SIG-M5 treated with dmso at 0.1 percent for 504 hours (cell line): ENCODE measurements around the gene ISCA1.
"Not testable (repeated sequence)": the region's sequence is repeated elsewhere in the genome, so short reads cannot be mapped to it uniquely, and the experiment has no call there.

ENCODE experiments used
- DNase-seq: peaks from one replicate; lab custom pipeline; 2025; ENCODE audit not compliant: unreplicated experiment; lab: John Stamatoyannopoulos, UW

ISCA1 gene

DNA sequence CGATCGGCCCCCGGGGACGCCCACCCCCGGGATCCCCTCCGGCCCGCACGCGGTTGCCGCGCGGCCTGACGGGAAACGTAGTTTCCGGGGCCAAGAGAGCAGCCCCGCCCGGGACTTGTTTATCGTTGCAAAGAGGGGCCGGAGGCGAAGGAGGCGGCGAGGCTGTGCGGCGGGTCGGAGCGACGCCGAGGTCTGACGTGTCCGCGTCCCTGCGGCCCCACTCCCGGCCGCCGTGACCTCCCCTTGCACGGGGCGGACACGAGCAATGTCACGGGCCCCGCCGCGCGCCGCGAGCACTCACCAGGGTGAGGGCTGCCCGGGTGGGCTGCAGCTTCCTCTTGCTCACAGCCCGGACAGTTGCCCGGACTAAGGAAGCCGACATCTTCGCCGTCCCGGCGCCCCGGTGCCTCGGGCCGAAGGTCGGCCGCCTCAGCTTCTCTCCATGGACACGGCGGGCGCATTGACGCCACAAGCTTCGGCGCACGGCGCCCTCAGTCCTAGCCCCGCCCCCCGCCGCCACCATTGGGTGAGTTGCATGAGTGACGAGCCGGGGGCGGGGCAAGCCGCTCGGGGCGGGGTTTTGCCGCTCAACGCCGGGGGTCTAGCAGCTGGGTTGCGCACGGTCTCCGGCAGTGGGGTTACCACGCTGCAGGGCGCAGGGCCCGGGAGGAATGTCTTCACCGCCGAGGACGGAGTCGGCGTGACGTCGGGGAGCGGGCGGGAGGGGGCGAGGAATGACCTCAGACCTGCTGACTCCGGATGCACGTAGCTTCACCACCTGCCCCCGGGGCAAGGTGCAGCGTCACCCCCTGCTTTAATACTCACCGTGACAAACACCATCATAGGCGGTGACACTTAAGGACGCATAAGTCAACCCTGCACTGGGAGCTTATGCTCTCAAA, at the start of gene ISCA1:
ISCA1 (minus strand) TSS at position 462 of the 902 bp plus-strand sequence; CDS start at position 382, 80 bp downstream.
- peak; percentile 83 for DNase-seq

GRCh38 chr9:86330186-86330585, 47.8 kb upstream of the ISCA1 start:
- DNase-seq: no peak

DNA sequence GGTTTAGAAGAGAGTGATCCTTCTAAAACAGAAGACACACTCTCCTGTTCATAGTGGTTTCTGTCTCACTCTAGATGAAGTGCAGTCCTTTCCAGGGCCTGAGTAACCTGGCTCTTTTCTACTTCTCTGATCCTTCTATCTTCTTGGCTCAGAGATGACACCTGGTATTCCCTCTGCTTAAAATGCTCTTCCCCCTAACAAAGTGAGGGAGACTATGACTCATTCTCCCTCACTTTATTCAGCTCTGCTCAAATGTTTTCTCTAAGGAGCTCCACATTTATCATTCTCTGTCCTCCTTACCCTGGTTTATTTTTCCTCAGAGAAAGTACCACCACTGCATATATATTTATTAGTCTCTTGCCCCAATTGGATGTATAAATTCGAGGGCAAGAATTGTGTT, 47.3 kb upstream of the ISCA1 start:
- no peak for DNase-seq

DNA sequence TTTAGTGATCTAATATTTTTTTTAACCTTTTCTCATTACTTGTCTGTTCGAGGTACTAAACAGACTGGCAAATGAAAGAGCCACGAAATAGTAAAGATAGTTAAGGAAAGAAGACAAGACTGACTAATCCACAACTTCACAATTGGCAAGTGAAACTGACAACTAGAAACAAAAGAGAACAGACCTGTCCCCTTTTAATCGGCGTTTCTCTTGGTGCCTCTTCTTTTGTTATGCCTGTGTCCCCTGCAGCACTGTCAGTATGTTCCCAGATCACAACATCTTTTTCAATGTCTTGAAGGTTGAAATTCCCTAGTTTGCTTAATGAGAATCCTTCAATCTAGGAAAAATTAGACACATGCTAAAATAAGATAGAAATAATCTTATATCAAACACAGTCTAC, 45.8 kb upstream of the ISCA1 start:
- no peak for DNase-seq

DNA sequence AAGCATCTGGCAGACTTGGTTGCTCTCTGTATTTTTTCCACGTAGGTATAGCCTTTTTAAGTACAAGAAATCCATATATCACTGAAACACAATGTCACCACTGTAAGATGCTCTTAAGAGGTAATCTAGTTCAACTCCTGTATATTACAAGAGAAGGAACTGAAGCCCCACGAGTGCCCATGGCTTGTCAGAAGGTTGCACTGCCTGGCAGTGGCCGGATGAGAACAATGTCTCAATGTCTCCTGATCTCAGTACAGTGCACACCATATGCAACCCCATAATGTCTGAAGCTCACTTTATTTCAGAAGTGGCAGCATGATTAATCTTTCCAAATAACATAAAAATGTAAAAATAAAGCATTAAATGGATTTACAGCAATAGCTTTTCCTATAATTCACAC, 44.2 kb upstream of the ISCA1 start:
- DNase-seq: no peak

GRCh38 chr9:86324901-86325300, 42.6 kb upstream of the ISCA1 start:
- DNase-seq: no peak

DNA sequence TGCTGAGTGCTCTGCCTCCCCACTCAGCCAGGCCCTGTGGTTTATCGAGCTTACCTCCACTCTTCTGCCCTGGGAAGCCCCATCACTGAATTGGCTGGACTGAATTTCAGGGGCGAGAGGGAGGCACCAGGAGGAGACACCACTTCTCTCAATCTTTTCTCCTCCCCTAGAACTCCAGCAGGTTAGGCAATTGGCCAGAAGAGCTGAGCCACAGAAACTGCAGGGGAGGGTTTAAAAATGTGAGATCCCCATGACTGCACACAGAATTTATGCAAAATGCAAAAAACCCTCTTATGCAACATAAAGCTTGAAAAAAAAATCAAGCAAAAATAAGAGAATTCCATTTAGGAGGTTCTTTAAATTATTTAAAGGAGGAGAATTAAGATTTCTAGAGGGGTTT, 42.0 kb upstream of the ISCA1 start:
- DNase-seq: no peak

GRCh38 chr9:86322973-86323644, 40.8 kb upstream of the ISCA1 start:
- no peak for DNase-seq

GRCh38 chr9:86321373-86321772, 39.0 kb upstream of the ISCA1 start:
- no peak for DNase-seq

GRCh38 chr9:86318187-86318586, 35.8 kb upstream of the ISCA1 start:
- DNase-seq: no peak

DNA sequence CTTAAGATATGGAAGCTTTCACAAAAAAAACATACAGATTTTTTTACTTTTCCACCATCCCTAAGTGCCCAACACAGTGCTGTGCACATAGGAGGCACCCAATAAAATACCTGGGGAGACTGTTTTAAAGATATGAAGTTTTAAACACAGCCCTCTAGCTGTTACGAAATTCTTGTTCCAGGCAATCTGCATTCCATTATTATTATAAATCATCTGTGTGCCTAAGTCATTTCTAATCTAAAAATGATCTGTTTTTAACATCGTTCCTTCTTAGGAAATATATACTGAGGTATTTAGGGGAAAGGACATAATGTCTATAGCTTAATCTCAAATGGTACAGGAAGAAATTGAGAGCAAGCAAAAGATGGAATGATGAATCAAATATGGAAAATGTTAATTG, 32.7 kb upstream of the ISCA1 start:
- DNase-seq: no peak

- not testable (repeated sequence) for DNase-seq
Measured at GRCh38 chr9:86312959-86313358, 30.6 kb upstream of the ISCA1 start.

- DNase-seq: no peak
Measured at GRCh38 chr9:86308687-86309086, 26.3 kb upstream of the ISCA1 start.

- DNase-seq: no peak
Measured at GRCh38 chr9:86304236-86304730, 21.9 kb upstream of the ISCA1 start.

GRCh38 chr9:86303316-86303975, 21.1 kb upstream of the ISCA1 start:
- no peak for DNase-seq

GRCh38 chr9:86301686-86302085, 19.3 kb upstream of the ISCA1 start:
- no peak for DNase-seq

DNA sequence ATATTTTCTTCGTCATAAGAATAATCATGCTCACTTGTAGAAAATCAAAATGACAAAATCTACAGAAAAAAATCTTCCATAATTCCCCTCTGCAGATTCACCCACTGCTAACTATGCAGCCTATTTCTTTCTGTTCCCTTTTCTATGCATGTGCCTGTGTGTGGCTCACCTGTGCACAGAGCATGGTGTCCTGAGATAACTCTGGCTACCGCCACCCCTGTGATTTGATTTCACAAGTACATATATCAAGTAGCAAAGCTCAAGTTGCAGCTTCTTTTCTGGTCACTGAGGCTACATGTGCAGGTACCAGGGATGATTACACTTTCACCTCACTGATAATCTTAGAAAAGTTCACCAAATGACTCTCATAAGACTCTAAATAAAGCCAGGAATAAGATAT, 18.4 kb upstream of the ISCA1 start:
- DNase-seq: no peak

DNA sequence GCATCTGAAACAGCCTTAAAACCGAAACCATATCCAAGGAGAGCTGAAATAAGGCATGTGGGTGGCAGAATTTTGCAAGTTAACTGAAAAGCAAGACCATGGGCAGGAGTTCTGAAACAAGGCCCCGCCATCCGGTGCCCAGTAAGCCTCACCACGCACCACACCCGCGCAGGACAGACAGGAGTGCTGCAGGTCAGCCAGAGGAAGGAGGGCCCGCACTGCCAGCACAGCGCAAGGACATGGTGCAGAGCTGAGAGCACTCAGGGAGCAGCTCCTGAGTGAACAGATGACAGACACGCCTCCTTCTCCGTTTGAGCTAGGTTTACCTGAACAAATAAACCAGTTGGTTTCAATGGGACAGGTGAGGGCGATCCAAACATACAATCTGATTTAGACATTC, 16.5 kb upstream of the ISCA1 start:
- DNase-seq: no peak

GRCh38 chr9:86290341-86290740, 8.0 kb upstream of the ISCA1 start:
- DNase-seq: not testable (repeated sequence)

GRCh38 chr9:86288499-86289198, 6.3 kb upstream of the ISCA1 start:
- no peak for DNase-seq

DNA sequence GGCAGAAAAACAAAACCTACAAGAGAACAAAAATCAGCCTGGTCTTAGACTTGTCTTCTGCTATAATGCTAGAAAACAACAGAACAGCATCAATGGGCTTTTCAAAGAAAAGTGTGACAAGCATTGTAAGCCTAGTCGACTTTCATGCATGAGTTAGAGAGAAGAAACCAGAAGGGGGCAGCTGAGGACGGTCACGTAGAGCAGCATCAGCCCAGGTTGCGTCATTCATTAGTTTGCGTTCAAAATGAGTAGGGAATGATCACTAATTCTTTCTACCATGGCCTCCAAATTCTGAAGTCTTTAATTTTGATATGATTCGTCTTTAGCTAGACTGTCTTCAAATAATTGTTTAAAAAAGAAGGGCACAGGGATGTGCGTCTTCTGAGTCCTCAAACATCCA, 4.7 kb upstream of the ISCA1 start:
- DNase-seq: peak; percentile 56
